ENCODE measurements around the gene ASAP3.
A peak's percentile ranks its signal among the peaks of the same experiment; 100 is the strongest.

The ASAP3 gene

GRCh38 chr1:23483321-23484252, at the start of gene ASAP3:
ASAP3 (minus strand) TSS chr1:23484179; CDS start chr1:23484133, 46 bp downstream.
- H3K4me3 ChIP-seq (replicated peaks; ENCODE audit: low read depth, low read length) = peak within 1 kb of the TSS; percentile 56
- DNase-seq (ENCODE audit: extremely low read depth, low read depth) = no peak
- no peak for TF ChIP-seq CTCF (IDR thresholded peaks at IDR 0.05; ENCODE audit: low read depth, low read length, missing control alignments)

GRCh38 chr1:23533246-23534023, 49.5 kb upstream of the ASAP3 start:
- no peak for DNase-seq (ENCODE audit: extremely low read depth, low read depth)
- H3K4me3 ChIP-seq (replicated peaks; ENCODE audit: low read depth, low read length) = no peak overlapping the region
- no peak for TF ChIP-seq CTCF (IDR thresholded peaks at IDR 0.05; ENCODE audit: low read depth, low read length, missing control alignments)

GRCh38 chr1:23531562-23532094, 47.6 kb upstream of the ASAP3 start:
- DNase-seq (ENCODE audit: extremely low read depth, low read depth) = no peak
- peak overlapping the region; percentile 66 for H3K4me3 ChIP-seq (replicated peaks; ENCODE audit: low read depth, low read length)
- TF ChIP-seq CTCF (IDR thresholded peaks at IDR 0.05; ENCODE audit: low read depth, low read length, missing control alignments) = no peak

- no peak for TF ChIP-seq CTCF (IDR thresholded peaks at IDR 0.05; ENCODE audit: low read depth, low read length, missing control alignments)
- DNase-seq (ENCODE audit: extremely low read depth, low read depth) = no peak
- H3K4me3 ChIP-seq (replicated peaks; ENCODE audit: low read depth, low read length) = peak within 1 kb of the TSS; percentile 66
Observed at GRCh38 chr1:23530747-23531561, 47.0 kb upstream of the ASAP3 start, which contains the start of gene E2F2. E2F2 (minus strand) TSS chr1:23531233; CDS start chr1:23530793, 440 bp downstream.

GRCh38 chr1:23530087-23530746, 46.2 kb upstream of the ASAP3 start:
- TF ChIP-seq CTCF (IDR thresholded peaks at IDR 0.05; ENCODE audit: low read depth, low read length, missing control alignments) = no peak
- DNase-seq (ENCODE audit: extremely low read depth, low read depth) = no peak

More at GRCh38 chr1:23530087-23530746, 46.2 kb upstream of the ASAP3 start:
- peak overlapping the region; percentile 66 for H3K4me3 ChIP-seq (replicated peaks; ENCODE audit: low read depth, low read length)
